ENCODE measurements around the gene DNAJA4.
A peak's percentile ranks its signal among the peaks of the same experiment; 100 is the strongest.

Gene DNAJA4

DNA sequence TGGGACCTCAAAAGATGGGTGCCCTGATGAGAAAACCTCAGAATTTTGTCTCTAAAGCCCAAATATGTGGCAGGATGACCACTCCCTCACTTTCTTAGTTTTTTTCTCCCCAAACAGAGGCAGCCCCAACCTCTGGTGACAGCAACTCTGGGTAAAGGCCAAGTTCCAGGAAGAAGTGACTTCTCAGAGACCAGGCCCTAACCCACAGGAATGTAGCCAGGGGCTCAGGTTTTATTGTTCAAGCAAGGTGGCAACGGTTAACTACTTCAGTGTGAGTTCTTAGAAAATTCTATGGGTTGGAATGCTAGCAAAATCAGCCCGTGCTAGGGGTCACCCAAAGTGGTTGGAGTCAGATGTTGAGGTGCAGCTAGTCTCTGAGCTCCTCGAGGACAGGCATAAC is 5.1 kb upstream of the DNAJA4 start:
- DNase-seq = no peak
- Histone ChIP-seq H3K36me3 (replicated peaks) (no peaks in the 10 kb centered on the region), H3K27ac (no peak overlapping the region), H3K4me3 (ENCODE audit: low read depth, low read length) (no peak overlapping the region), H3K27me3 (replicated peaks) (no peaks in the 10 kb centered on the region)
- in situ Hi-C loops (cut with HindIII; ENCODE audit: low pct_ligation_motif_present, low sequenced_read_pairs) = no loop called here
- TF ChIP-seq, protein P1, sequence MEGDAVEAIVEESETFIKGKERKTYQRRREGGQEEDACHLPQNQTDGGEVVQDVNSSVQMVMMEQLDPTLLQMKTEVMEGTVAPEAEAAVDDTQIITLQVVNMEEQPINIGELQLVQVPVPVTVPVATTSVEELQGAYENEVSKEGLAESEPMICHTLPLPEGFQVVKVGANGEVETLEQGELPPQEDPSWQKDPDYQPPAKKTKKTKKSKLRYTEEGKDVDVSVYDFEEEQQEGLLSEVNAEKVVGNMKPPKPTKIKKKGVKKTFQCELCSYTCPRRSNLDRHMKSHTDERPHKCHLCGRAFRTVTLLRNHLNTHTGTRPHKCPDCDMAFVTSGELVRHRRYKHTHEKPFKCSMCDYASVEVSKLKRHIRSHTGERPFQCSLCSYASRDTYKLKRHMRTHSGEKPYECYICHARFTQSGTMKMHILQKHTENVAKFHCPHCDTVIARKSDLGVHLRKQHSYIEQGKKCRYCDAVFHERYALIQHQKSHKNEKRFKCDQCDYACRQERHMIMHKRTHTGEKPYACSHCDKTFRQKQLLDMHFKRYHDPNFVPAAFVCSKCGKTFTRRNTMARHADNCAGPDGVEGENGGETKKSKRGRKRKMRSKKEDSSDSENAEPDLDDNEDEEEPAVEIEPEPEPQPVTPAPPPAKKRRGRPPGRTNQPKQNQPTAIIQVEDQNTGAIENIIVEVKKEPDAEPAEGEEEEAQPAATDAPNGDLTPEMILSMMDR (IDR thresholded peaks at IDR 0.05; ENCODE audit: low read depth, low read length, missing control alignments) = no peak

DNA sequence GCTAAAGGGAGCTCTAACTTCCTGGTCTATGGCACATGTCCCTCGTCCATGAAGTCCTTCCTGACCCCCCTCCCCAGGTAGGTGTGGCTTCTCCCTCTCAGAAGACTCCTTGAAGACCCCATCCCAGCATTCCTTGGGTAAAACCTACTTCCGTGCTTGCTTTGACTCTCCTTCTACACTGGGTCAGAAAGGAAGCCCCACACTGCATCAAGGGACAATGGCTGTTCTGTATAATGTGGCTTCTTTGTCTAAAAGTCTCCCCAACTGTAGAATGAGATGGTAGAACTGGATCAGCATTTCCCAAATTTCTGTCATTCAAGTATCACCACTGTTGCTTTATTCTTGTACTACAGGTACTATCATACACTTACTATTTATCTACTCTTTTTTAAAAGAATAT is 3.9 kb upstream of the DNAJA4 start:
- in situ Hi-C loops (cut with HindIII; ENCODE audit: low pct_ligation_motif_present, low sequenced_read_pairs) = no loop called here
- TF ChIP-seq, protein P1 (IDR thresholded peaks at IDR 0.05; ENCODE audit: low read depth, low read length, missing control alignments) = no peak
- DNase-seq = no peak
- no peak overlapping the region for H3K27ac ChIP-seq
- H3K36me3 ChIP-seq (replicated peaks) = no peaks in the 10 kb centered on the region
- H3K27me3 ChIP-seq (replicated peaks) = no peaks in the 10 kb centered on the region
- H3K4me3 ChIP-seq (ENCODE audit: low read depth, low read length) = no peak overlapping the region

DNA sequence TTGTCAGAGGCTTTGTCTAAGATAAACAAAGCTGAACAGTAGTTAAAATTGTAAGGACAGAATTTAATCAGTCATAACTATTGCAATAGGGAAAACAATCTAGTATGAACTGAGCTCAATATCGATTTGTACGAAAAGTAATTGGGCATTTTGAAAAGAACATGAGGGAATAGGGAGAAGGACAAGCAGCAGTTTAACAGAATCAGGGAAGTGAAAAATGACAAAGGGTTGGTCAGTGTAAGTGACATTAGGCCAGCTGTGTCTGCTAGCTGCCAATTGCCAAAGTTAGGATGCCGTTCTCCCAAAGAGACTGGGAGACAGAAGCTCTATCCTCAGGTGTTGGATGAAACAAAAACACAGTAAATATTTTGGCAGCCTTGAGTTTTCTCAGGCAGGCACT is 3.3 kb upstream of the DNAJA4 start:
- DNase-seq = no peak
- no peaks in the 10 kb centered on the region for H3K27me3 ChIP-seq (replicated peaks)
- H3K27ac ChIP-seq = no peak overlapping the region
- TF ChIP-seq, protein P1 (IDR thresholded peaks at IDR 0.05; ENCODE audit: low read depth, low read length, missing control alignments) = no peak
- no peaks in the 10 kb centered on the region for H3K36me3 ChIP-seq (replicated peaks)
- in situ Hi-C loops (cut with HindIII; ENCODE audit: low pct_ligation_motif_present, low sequenced_read_pairs) = no loop called here
- no peak overlapping the region for H3K4me3 ChIP-seq (ENCODE audit: low read depth, low read length)

DNA sequence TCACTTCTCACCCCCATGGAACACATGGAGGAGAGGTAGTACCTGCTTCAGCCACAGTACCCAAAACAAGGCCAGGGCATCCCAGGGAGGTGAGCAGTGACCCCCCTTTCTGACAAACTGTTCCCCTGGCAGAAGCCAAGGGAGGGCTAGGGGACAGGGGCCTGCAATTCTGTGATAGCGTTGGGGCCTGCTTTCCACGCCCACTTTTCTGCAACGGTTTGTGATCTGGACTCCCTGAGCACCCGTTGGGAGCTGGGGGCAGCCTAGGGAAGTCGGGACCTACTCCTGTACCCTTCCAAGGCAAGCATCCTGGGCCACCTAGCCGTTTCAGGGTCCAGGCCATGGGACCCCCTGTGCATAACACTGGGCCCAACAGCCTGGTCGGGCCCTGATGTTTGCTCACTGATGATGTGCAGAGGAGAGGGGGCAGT is 996 bp upstream of the DNAJA4 start:
- no peak overlapping the region for H3K4me3 ChIP-seq (ENCODE audit: low read depth, low read length)
- H3K27me3 ChIP-seq (replicated peaks) = no peaks in the 10 kb centered on the region
- TF ChIP-seq, protein P1 (IDR thresholded peaks at IDR 0.05; ENCODE audit: low read depth, low read length, missing control alignments) = no peak
- no peak overlapping the region for H3K27ac ChIP-seq
- H3K36me3 ChIP-seq (replicated peaks) = no peaks in the 10 kb centered on the region
- in situ Hi-C loops (cut with HindIII; ENCODE audit: low pct_ligation_motif_present, low sequenced_read_pairs) = no loop called here
- DNase-seq = no peak

DNA sequence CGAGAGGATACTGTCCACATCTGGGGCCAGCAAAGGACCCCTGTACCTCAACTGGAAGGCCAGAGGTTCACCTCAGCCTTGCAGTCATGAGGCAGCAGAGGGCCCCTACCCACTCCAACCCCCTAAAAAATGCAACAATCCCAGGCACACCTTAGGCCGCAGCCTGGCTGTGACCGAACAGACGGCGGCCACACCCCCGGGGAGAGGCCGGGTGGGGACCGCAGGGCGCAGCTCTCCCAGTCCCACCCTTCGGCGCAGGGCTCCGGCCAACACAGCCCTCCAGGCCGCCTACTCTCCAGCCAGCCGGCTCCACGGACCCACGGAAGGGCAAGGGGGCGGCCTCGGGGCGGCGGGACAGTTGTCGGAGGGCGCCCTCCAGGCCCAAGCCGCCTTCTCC is 457 bp upstream of the DNAJA4 start:
- TF ChIP-seq, protein P1 (IDR thresholded peaks at IDR 0.05; ENCODE audit: low read depth, low read length, missing control alignments) = no peak
- H3K27ac ChIP-seq = no peak overlapping the region
- no peaks in the 10 kb centered on the region for H3K27me3 ChIP-seq (replicated peaks)
- in situ Hi-C loops (cut with HindIII; ENCODE audit: low pct_ligation_motif_present, low sequenced_read_pairs) = no loop called here
- H3K4me3 ChIP-seq (ENCODE audit: low read depth, low read length) = peak overlapping the region; percentile 63
- DNase-seq = no peak
- no peaks in the 10 kb centered on the region for H3K36me3 ChIP-seq (replicated peaks)

DNA sequence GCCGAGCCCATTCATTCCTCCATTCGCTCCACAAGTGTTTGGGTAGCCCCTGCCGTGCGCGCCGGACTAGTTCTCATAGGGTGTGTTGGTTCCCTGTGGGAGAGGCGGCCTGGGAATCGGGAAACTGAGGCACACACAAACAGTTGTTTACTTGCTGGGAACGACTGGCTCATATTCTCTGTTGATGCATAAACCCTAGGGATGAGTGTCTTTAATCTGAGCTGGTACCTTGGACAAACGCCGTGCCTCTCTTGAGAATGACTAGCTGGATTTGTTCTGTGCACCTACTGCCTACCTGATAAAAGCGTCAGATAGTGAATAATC is 737 bp downstream of the DNAJA4 start:
- H3K27ac ChIP-seq = no peak overlapping the region

More for the DNA sequence above, 737 bp downstream of the DNAJA4 start:
- DNase-seq = no peak
- H3K4me3 ChIP-seq (ENCODE audit: low read depth, low read length) = peak overlapping the region; percentile 63
- TF ChIP-seq, protein P1 (IDR thresholded peaks at IDR 0.05; ENCODE audit: low read depth, low read length, missing control alignments) = no peak
- no peaks in the 10 kb centered on the region for H3K36me3 ChIP-seq (replicated peaks)
- in situ Hi-C loops (cut with HindIII; ENCODE audit: low pct_ligation_motif_present, low sequenced_read_pairs) = no loop called here
- no peaks in the 10 kb centered on the region for H3K27me3 ChIP-seq (replicated peaks)
